Endothelial cell of umbilical vein (primary cell): ENCODE data around the gene KCNH2. TPM values are rescaled to one million over a fixed set of nuclear protein-coding genes. Genes with fewer than 3 reads are reported as not detected.

Source experiments
- BruUV-seq: library from RNA; stranded (reverse); fragments of 400-500 nt; replicated peaks from 2 replicates; lab custom pipeline; 2021; lab: Mats Ljungman, UMichigan
- CTCF ChIA-PET: fragments of 300-600, 350-600 bp; sonication (Branson Sonifier 250); formaldehyde crosslinking; loops from one replicate; lab custom pipeline; 2021; ENCODE audit warnings: antibody characterized with exemption, inconsistent platforms; lab: Charles Lee
- POLR2A ChIA-PET: fragments of 300-600, 350-600 bp; sonication (Branson Sonifier 250); formaldehyde crosslinking; loops from one replicate; lab custom pipeline; 2021; ENCODE audit warnings: antibody characterized with exemption, inconsistent platforms; lab: Charles Lee
- DNase-seq: peaks from one replicate; pipeline ENCODE4 v3.0.0-alpha.2; 2011; ENCODE audit warnings: low read depth, low spot score
- FAIRE-seq: peaks from 2 replicates; lab custom pipeline; 2011; peaks lifted over from hg19 to GRCh38; lab: Jason Lieb, UNC
- H2AFZ ChIP-seq: 2 replicates; pipeline ENCODE4 v1.6.0; 2012; ENCODE audit warnings: low read depth, low read length, control low read depth, inconsistent platforms
- H3K27ac ChIP-seq: 2 replicates; pipeline ENCODE4 v1.5.1; 2011; ENCODE audit warnings: low read depth, mild to moderate bottlenecking, control low read depth, low read length, moderate library complexity; ENCODE audit not compliant: insufficient read depth
- H3K27me3 ChIP-seq, 2 experiments: 2 replicates each; pipeline versions ENCODE4 v1.6.0 to v1.6.1; 2011; ENCODE audit warnings: low read length in 2 of 2, mixed read lengths in 1 of 2; ENCODE audit not compliant: control insufficient read depth in 2 of 2, insufficient read depth in 2 of 2
- H3K36me3 ChIP-seq, 2 experiments: 2 replicates in 1 of 2; 3 replicates in 1 of 2; pipeline ENCODE4 v1.5.1; 2011; ENCODE audit warnings: low read length in 2 of 2, mild to moderate bottlenecking in 1 of 2, moderate library complexity in 1 of 2; ENCODE audit not compliant: control insufficient read depth in 2 of 2, insufficient read depth in 2 of 2; ENCODE audit errors: extremely low read depth in 1 of 2
- H3K4me1 ChIP-seq: 3 replicates; pipeline ENCODE4 v1.5.1; 2011; ENCODE audit warnings: mild to moderate bottlenecking, low read length; ENCODE audit not compliant: control insufficient read depth, insufficient read depth; ENCODE audit errors: extremely low read depth
- H3K4me2 ChIP-seq: 2 replicates; pipeline ENCODE4 v1.6.1; 2011; ENCODE audit warnings: low read length, control low read depth, mixed read lengths; ENCODE audit not compliant: insufficient read depth
- H3K4me3 ChIP-seq, 3 experiments: fragments of 200-600 bp in 1 of 3; sonication (generic), shearing (Covaris generic) in 1 of 3; replicated peaks in 1 of 3; 2 replicates each; pipeline ENCODE4 v1.5.1; 2011 to 2016; ENCODE audit warnings: control low read depth in 3 of 3, low read length in 3 of 3, mild to moderate bottlenecking in 2 of 3, inconsistent platforms in 1 of 3, low read depth in 1 of 3, moderate library complexity in 1 of 3; ENCODE audit not compliant: insufficient read depth in 1 of 3
- H3K79me2 ChIP-seq: 2 replicates; pipeline ENCODE4 v1.6.0; 2012; ENCODE audit warnings: low read length, inconsistent platforms; ENCODE audit not compliant: control insufficient read depth, insufficient read depth
- H3K9ac ChIP-seq: replicated peaks from 2 replicates; pipeline ENCODE3; 2011; ENCODE audit warnings: low read length, control low read depth; ENCODE audit not compliant: insufficient read depth; ENCODE audit errors: extremely low read depth
- H3K9me1 ChIP-seq: replicated peaks from 3 replicates; pipeline ENCODE4 v1.6.0; 2011; ENCODE audit warnings: mild to moderate bottlenecking, low read length; ENCODE audit not compliant: control insufficient read depth, insufficient read depth; ENCODE audit errors: extremely low read depth
- H3K9me3 ChIP-seq: replicated peaks from 2 replicates; pipeline ENCODE4 v1.5.1; 2012; ENCODE audit warnings: low read length, inconsistent platforms; ENCODE audit not compliant: control insufficient read depth, insufficient read depth
- H4K20me1 ChIP-seq: replicated peaks from 2 replicates; pipeline ENCODE3; 2011; ENCODE audit warnings: mild to moderate bottlenecking, low read length; ENCODE audit not compliant: control insufficient read depth, insufficient read depth; ENCODE audit errors: extremely low read depth
- CTCF ChIP-seq, 2 donors: IDR thresholded peaks; 1 replicate in 1 of 2; 2 replicates in 1 of 2; pipeline ENCODE4 v1.5.1; 2011; ENCODE audit warnings: low read length in 2 of 2, mild to moderate bottlenecking in 2 of 2, moderate library complexity in 2 of 2, control low read depth in 1 of 2, inconsistent platforms in 1 of 2, low read depth in 1 of 2; ENCODE audit not compliant: insufficient read depth in 1 of 2; ENCODE audit errors: extremely low read depth in 1 of 2
- EZH2 ChIP-seq: IDR thresholded peaks from 2 replicates; pipeline ENCODE4 v1.6.1; 2012; ENCODE audit warnings: borderline replicate concordance, low read depth, mild to moderate bottlenecking, moderate library complexity, low read length, inconsistent platforms; ENCODE audit not compliant: severe bottlenecking
- FOS ChIP-seq: IDR thresholded peaks from 2 replicates; pipeline ENCODE4 v1.6.1; 2011; ENCODE audit warnings: mild to moderate bottlenecking, low read length, moderate library complexity, borderline replicate concordance; ENCODE audit not compliant: insufficient read depth
- GATA2 ChIP-seq: IDR thresholded peaks from 2 replicates; pipeline ENCODE4 v1.7.0; 2011; ENCODE audit warnings: low read depth, mild to moderate bottlenecking, moderate library complexity, mixed read lengths, low read length; ENCODE audit not compliant: insufficient read length, insufficient read depth
- JUN ChIP-seq: IDR thresholded peaks from 2 replicates; pipeline ENCODE4 v1.6.1; 2011; ENCODE audit warnings: borderline replicate concordance, low read depth; ENCODE audit not compliant: insufficient read length, insufficient read depth
- MAX ChIP-seq: IDR thresholded peaks from 2 replicates; pipeline ENCODE4 v1.6.1; 2011; ENCODE audit not compliant: insufficient read depth, insufficient read length
- MYC ChIP-seq: IDR thresholded peaks from one replicate; pipeline ENCODE4 v1.6.1; 2011; ENCODE audit warnings: mild to moderate bottlenecking, low read depth, low read length
- POLR2A ChIP-seq: IDR thresholded peaks from 2 replicates; pipeline ENCODE4 v1.6.1; 2012; ENCODE audit warnings: low read depth, mild to moderate bottlenecking, control low read depth, low read length
- POLR2AphosphoS5 ChIP-seq: IDR thresholded peaks from 2 replicates; pipeline ENCODE4 v1.6.1; 2012; ENCODE audit warnings: low read depth, mild to moderate bottlenecking, control low read depth, low read length, moderate library complexity; ENCODE audit not compliant: insufficient read depth
- dilution Hi-C: fragments of 300-500 bp; cut with MboI; formaldehyde crosslinking; loops from one replicate; pipeline ENCODE4 v1.15.0; 2019; ENCODE audit warnings: low sequenced_read_pairs; ENCODE audit not compliant: extremely low pct_ligation_motif_present
- intact Hi-C: fragments of 100-400 bp; cut with micrococcal nuclease; formaldehyde crosslinking; loops from one replicate; pipeline ENCODE4 v1.10.0; 2022
- polyA plus RNA-seq, 4 experiments: library from polyadenylated mRNA; depleted of rRNA in 3 of 4; stranded (reverse) in 3 of 4; unstranded in 1 of 4; fragments of >200 nt; gene quantifications; 2 replicates each; pipeline versions ENCODE4 v1.2.1 to v1.2.3, GENCODE V29; 2011 to 2012; ENCODE audit warnings: missing spikeins in 1 of 4
- total RNA-seq: library from RNA; stranded (reverse); gene quantifications from 2 replicates; pipeline ENCODE4 v1.2.3, GENCODE V29; 2021

Gene KCNH2
- total and polyA plus RNA-seq, 2 donors (not counting 3 experiments of a cell fraction or from before 2014, with no cell fraction given), result 0.03 to 0.09 TPM

- intact Hi-C loops, result no loop called here
- Histone ChIP-seq H3K4me2 (no peak overlapping the region), H3K9ac (no peak overlapping the region), H2AFZ (no peak overlapping the region), H4K20me1 (no peaks in the 10 kb centered on the region), H3K27ac (no peak overlapping the region), H3K27me3 (peaks cover 8 to 17% of the 10 kb centered on the region in 2 experiments), H3K4me3 (no peak overlapping the region), H3K4me1 (no peaks in the 10 kb centered on the region), H3K9me1 (no peaks in the 10 kb centered on the region), H3K79me2 (no peaks in the 10 kb centered on the region), H3K9me3 (no peaks in the 10 kb centered on the region), H3K36me3 (no peaks in the 10 kb centered on the region)
- DNase-seq, result no peak
- no peak for TF ChIP-seq MAX
- TF ChIP-seq JUN, result no peak
- no peak for TF ChIP-seq EZH2
- TF ChIP-seq POLR2AphosphoS5, result no peak
- TF ChIP-seq CTCF (IDR thresholded peaks at IDR 0.05; ENCODE audit: extremely low read depth in 1 of 2, insufficient read depth in 1 of 2, low read depth in 1 of 2, low read length in 2 of 2), result no peak
- no peak for TF ChIP-seq GATA2
- no peak for TF ChIP-seq FOS
- TF ChIP-seq MYC, result no peak
- no peak for TF ChIP-seq POLR2A
- no peak for FAIRE-seq
- no TSS peak for BruUV-seq
- CTCF ChIA-PET, result interaction anchor here (0.8 to 3.2 kb wide), 6 partner anchors 14 to 66 kb away, joined by 3 to 26 read pairs (median 10); no protein-coding TSS in a partner anchor
- dilution Hi-C loops, result no loop called here
- POLR2A ChIA-PET, result no interaction called here
Observed at GRCh38 chr7:150964593-150965111, 13.5 kb downstream of the KCNH2 start.
